Keratinocyte (primary cell): Measurements from ENCODE around the gene ASIC2. TPM values are rescaled to one million over a fixed set of nuclear protein-coding genes. Genes with fewer than 3 reads are reported as not detected.
A peak's percentile ranks its signal among the peaks of the same experiment; 100 is the strongest.

Experiments used
- DNase-seq: peaks from one replicate; pipeline ENCODE4 v3.0.0-alpha.2; 2011; ENCODE audit warnings: low read depth, missing footprints, low spot score
- FAIRE-seq: peaks from 2 replicates; lab custom pipeline; 2011; peaks lifted over from hg19 to GRCh38; lab: Jason Lieb, UNC
- H2AFZ ChIP-seq: 2 replicates; pipeline ENCODE4 v1.6.0; 2012; ENCODE audit warnings: low read length, control low read depth, inconsistent platforms; ENCODE audit not compliant: control insufficient read depth
- H3K27ac ChIP-seq: 2 replicates; pipeline ENCODE4 v1.5.1; 2011; ENCODE audit warnings: low read length; ENCODE audit not compliant: control insufficient read depth, insufficient read depth
- H3K27me3 ChIP-seq: 3 replicates; pipeline ENCODE4 v1.6.0; 2011; ENCODE audit warnings: low read length; ENCODE audit not compliant: control insufficient read depth, insufficient read depth; ENCODE audit errors: extremely low read depth
- H3K36me3 ChIP-seq, 2 experiments: 2 replicates in 1 of 2; 3 replicates in 1 of 2; pipeline ENCODE4 v1.5.1; 2011; ENCODE audit warnings: low read length in 2 of 2, mild to moderate bottlenecking in 1 of 2; ENCODE audit not compliant: control insufficient read depth in 2 of 2, insufficient read depth in 2 of 2; ENCODE audit errors: extremely low read depth in 1 of 2
- H3K4me1 ChIP-seq: 3 replicates; pipeline ENCODE4 v1.5.1; 2011; ENCODE audit warnings: low read length; ENCODE audit not compliant: control insufficient read depth, insufficient read depth; ENCODE audit errors: extremely low read depth
- H3K4me2 ChIP-seq: 3 replicates; pipeline ENCODE4 v1.6.0; 2011; ENCODE audit warnings: low read depth, low read length; ENCODE audit not compliant: control insufficient read depth, insufficient read depth; ENCODE audit errors: extremely low read depth
- H3K4me3 ChIP-seq, 3 experiments: fragments of 200-600 bp in 1 of 3; sonication (generic) in 1 of 3; 2 replicates in 2 of 3; 3 replicates in 1 of 3; pipeline ENCODE4 v1.5.1; 2011 to 2016; ENCODE audit warnings: low read length in 3 of 3, mild to moderate bottlenecking in 3 of 3, control low read depth in 2 of 3, inconsistent platforms in 1 of 3, low read depth in 1 of 3, mixed read lengths in 1 of 3, mixed run types in 1 of 3, moderate library complexity in 1 of 3; ENCODE audit not compliant: control insufficient read depth in 2 of 3, insufficient read depth in 2 of 3; ENCODE audit errors: extremely low read depth in 1 of 3
- H3K79me2 ChIP-seq: 2 replicates; pipeline ENCODE4 v1.6.0; 2012; ENCODE audit warnings: low read length; ENCODE audit not compliant: control insufficient read depth, insufficient read depth
- H3K9ac ChIP-seq: 3 replicates; pipeline ENCODE4 v1.6.0; 2011; ENCODE audit warnings: low read length; ENCODE audit not compliant: control insufficient read depth, insufficient read depth; ENCODE audit errors: extremely low read depth
- H3K9me1 ChIP-seq: 3 replicates; pipeline ENCODE4 v1.6.0; 2011; ENCODE audit warnings: low read length; ENCODE audit not compliant: control insufficient read depth, insufficient read depth; ENCODE audit errors: extremely low read depth
- H3K9me3 ChIP-seq: 2 replicates; pipeline ENCODE4 v1.5.1; 2012; ENCODE audit warnings: low read depth, low read length; ENCODE audit not compliant: control insufficient read depth
- H4K20me1 ChIP-seq: 3 replicates; pipeline ENCODE4 v1.6.0; 2011; ENCODE audit warnings: low read length; ENCODE audit not compliant: control insufficient read depth, insufficient read depth; ENCODE audit errors: extremely low read depth
- CTCF ChIP-seq, 3 experiments: IDR thresholded peaks in 1 of 3; conservative IDR thresholded peaks in 1 of 3; optimal IDR thresholded peaks in 1 of 3; 2 replicates in 2 of 3; 3 replicates in 1 of 3; pipeline versions ENCODE3 to v1.5.1; 2011; ENCODE audit warnings: low read length in 3 of 3, mild to moderate bottlenecking in 3 of 3, moderate library complexity in 2 of 3, control low read depth in 1 of 3, inconsistent platforms in 1 of 3; ENCODE audit not compliant: insufficient read depth in 2 of 3; ENCODE audit errors: extremely low read depth in 1 of 3
- EZH2 ChIP-seq: IDR thresholded peaks from one replicate; pipeline ENCODE4 v1.6.1; 2012; ENCODE audit warnings: inconsistent platforms, mild to moderate bottlenecking, low read length, moderate library complexity
- dilution Hi-C: fragments of 300-500 bp; cut with MboI; formaldehyde crosslinking; loops from one replicate; pipeline ENCODE4 v1.7.0; 2020; ENCODE audit warnings: low sequenced_read_pairs; ENCODE audit not compliant: extremely low pct_ligation_motif_present
- polyA plus RNA-seq, 5 experiments: library from polyadenylated mRNA; depleted of rRNA in 3 of 5; stranded (reverse) in 3 of 5; stranded (forward) in 1 of 5; unstranded in 1 of 5; fragments of >200 nt; gene quantifications; 1 replicate in 1 of 5; 2 replicates in 3 of 5; 3 replicates in 1 of 5; pipeline versions ENCODE4 v1.2.1 to v1.2.3, GENCODE V29; 2011 to 2012; ENCODE audit warnings: missing spikeins in 2 of 5, low read depth in 1 of 5, low replicate concordance in 1 of 5

The ASIC2 gene
- polyA plus RNA-seq, 1 donor (not counting 4 experiments of a cell fraction or from before 2014, with no cell fraction given) = not detected

GRCh38 chr17:33334703-33335102 lies 41.6 kb upstream of the ASIC2 start:
- Histone ChIP-seq H3K27me3 (no peaks in the 10 kb centered on the region), H3K27ac (no peak overlapping the region), H3K79me2 (no peaks in the 10 kb centered on the region), H2AFZ (no peak overlapping the region), H4K20me1 (no peaks in the 10 kb centered on the region), H3K9ac (no peak overlapping the region), H3K4me3 (no peak overlapping the region), H3K9me3 (no peaks in the 10 kb centered on the region), H3K36me3 (no peaks in the 10 kb centered on the region), H3K4me1 (no peaks in the 10 kb centered on the region), H3K4me2 (no peak overlapping the region), H3K9me1 (no peaks in the 10 kb centered on the region)
- dilution Hi-C loops = no loop called here
- TF ChIP-seq CTCF (optimal IDR thresholded peaks at IDR 0.05 in 1 of 3, IDR thresholded peaks at IDR 0.05 in 1 of 3, conservative IDR thresholded peaks at IDR 0.05 in 1 of 3; ENCODE audit: extremely low read depth in 1 of 3, insufficient read depth in 2 of 3, low read length in 3 of 3) (no peak), EZH2 (no peak)
- FAIRE-seq (no peak), DNase-seq (no peak)

GRCh38 chr17:33330877-33331276 lies 37.8 kb upstream of the ASIC2 start:
- no peak overlapping the region for H2AFZ ChIP-seq
- no peaks in the 10 kb centered on the region for H3K4me1 ChIP-seq
- dilution Hi-C loops = no loop called here

More at GRCh38 chr17:33330877-33331276, 37.8 kb upstream of the ASIC2 start:
- Histone ChIP-seq H3K4me3 (no peak overlapping the region), H3K9me1 (no peaks in the 10 kb centered on the region), H3K27ac (no peak overlapping the region), H3K9me3 (no peaks in the 10 kb centered on the region), H3K36me3 (no peaks in the 10 kb centered on the region), H3K27me3 (no peaks in the 10 kb centered on the region), H3K79me2 (no peaks in the 10 kb centered on the region), H3K9ac (no peak overlapping the region), H4K20me1 (no peaks in the 10 kb centered on the region), H3K4me2 (no peak overlapping the region)
- no peak for DNase-seq
- TF ChIP-seq CTCF (optimal IDR thresholded peaks at IDR 0.05 in 1 of 3, IDR thresholded peaks at IDR 0.05 in 1 of 3, conservative IDR thresholded peaks at IDR 0.05 in 1 of 3; ENCODE audit: extremely low read depth in 1 of 3, insufficient read depth in 2 of 3, low read length in 3 of 3) (peak in 1 of 3 experiments; percentile 40), EZH2 (no peak)
- no peak for FAIRE-seq
